ENCODE results near the gene HINT2.

The HINT2 gene

GRCh38 chr9:35771075-35771433, 43.8 kb downstream of the HINT2 start:
- no peak for DNase-seq
- Histone ChIP-seq H3K27ac (no peak overlapping the region), H3K4me3 (ENCODE audit: low read depth, low read length) (no peak overlapping the region), H3K27me3 (replicated peaks) (no peaks in the 10 kb centered on the region), H3K36me3 (replicated peaks) (no peaks in the 10 kb centered on the region)
- TF ChIP-seq CTCF (IDR thresholded peaks at IDR 0.05; ENCODE audit: low read depth, low read length, missing control alignments): no peak
- in situ Hi-C loops (cut with HindIII; ENCODE audit: low pct_ligation_motif_present, low sequenced_read_pairs): no loop called here

GRCh38 chr9:35769763-35770162, 45.1 kb downstream of the HINT2 start:
- in situ Hi-C loops (cut with HindIII; ENCODE audit: low pct_ligation_motif_present, low sequenced_read_pairs): no loop called here
- TF ChIP-seq CTCF (IDR thresholded peaks at IDR 0.05; ENCODE audit: low read depth, low read length, missing control alignments): no peak
- Histone ChIP-seq H3K27me3 (replicated peaks) (no peaks in the 10 kb centered on the region), H3K36me3 (replicated peaks) (no peaks in the 10 kb centered on the region), H3K27ac (no peak overlapping the region), H3K4me3 (ENCODE audit: low read depth, low read length) (no peak overlapping the region)
- no peak for DNase-seq

- H3K36me3 ChIP-seq (replicated peaks): no peaks in the 10 kb centered on the region
- no peak for TF ChIP-seq CTCF (IDR thresholded peaks at IDR 0.05; ENCODE audit: low read depth, low read length, missing control alignments)
- no peak overlapping the region for H3K27ac ChIP-seq
- no peak overlapping the region for H3K4me3 ChIP-seq (ENCODE audit: low read depth, low read length)
- no peaks in the 10 kb centered on the region for H3K27me3 ChIP-seq (replicated peaks)
- DNase-seq: no peak
- in situ Hi-C loops (cut with HindIII; ENCODE audit: low pct_ligation_motif_present, low sequenced_read_pairs): no loop called here
These were observed 47.4 kb downstream of the HINT2 start for GRCh38 chr9:35767458-35767857.

GRCh38 chr9:35766997-35767396, 47.8 kb downstream of the HINT2 start:
- in situ Hi-C loops (cut with HindIII; ENCODE audit: low pct_ligation_motif_present, low sequenced_read_pairs): no loop called here
- no peak for TF ChIP-seq CTCF (IDR thresholded peaks at IDR 0.05; ENCODE audit: low read depth, low read length, missing control alignments)
- DNase-seq: no peak
- Histone ChIP-seq H3K4me3 (ENCODE audit: low read depth, low read length) (no peak overlapping the region), H3K27ac (no peak overlapping the region), H3K36me3 (replicated peaks) (no peaks in the 10 kb centered on the region), H3K27me3 (replicated peaks) (no peaks in the 10 kb centered on the region)

GRCh38 chr9:35763803-35764202, 51.0 kb downstream of the HINT2 start:
- no peak for DNase-seq
- no peak overlapping the region for H3K27ac ChIP-seq
- in situ Hi-C loops (cut with HindIII; ENCODE audit: low pct_ligation_motif_present, low sequenced_read_pairs): no loop called here
- no peaks in the 10 kb centered on the region for H3K36me3 ChIP-seq (replicated peaks)
- TF ChIP-seq CTCF (IDR thresholded peaks at IDR 0.05; ENCODE audit: low read depth, low read length, missing control alignments): no peak
- no peaks in the 10 kb centered on the region for H3K27me3 ChIP-seq (replicated peaks)
- H3K4me3 ChIP-seq (ENCODE audit: low read depth, low read length): no peak overlapping the region

GRCh38 chr9:35763181-35763580, 51.7 kb downstream of the HINT2 start:
- in situ Hi-C loops (cut with HindIII; ENCODE audit: low pct_ligation_motif_present, low sequenced_read_pairs): no loop called here
- H3K27ac ChIP-seq: no peak overlapping the region
- no peak for TF ChIP-seq CTCF (IDR thresholded peaks at IDR 0.05; ENCODE audit: low read depth, low read length, missing control alignments)
- H3K27me3 ChIP-seq (replicated peaks): no peaks in the 10 kb centered on the region
- no peaks in the 10 kb centered on the region for H3K36me3 ChIP-seq (replicated peaks)
- DNase-seq: no peak
- no peak overlapping the region for H3K4me3 ChIP-seq (ENCODE audit: low read depth, low read length)
